Activated CD4-positive, alpha-beta T cell treated with anti-CD3 and anti-CD28 coated beads, Interleukin-2, amount 50 U/mL, for 1 hour (primary cell): ENCODE data around the gene SYNGAP1.

ENCODE experiments used
- DNase-seq: peaks from one replicate; pipeline ENCODE4 v3.0.0-alpha.2; 2020

SYNGAP1 gene

DNA sequence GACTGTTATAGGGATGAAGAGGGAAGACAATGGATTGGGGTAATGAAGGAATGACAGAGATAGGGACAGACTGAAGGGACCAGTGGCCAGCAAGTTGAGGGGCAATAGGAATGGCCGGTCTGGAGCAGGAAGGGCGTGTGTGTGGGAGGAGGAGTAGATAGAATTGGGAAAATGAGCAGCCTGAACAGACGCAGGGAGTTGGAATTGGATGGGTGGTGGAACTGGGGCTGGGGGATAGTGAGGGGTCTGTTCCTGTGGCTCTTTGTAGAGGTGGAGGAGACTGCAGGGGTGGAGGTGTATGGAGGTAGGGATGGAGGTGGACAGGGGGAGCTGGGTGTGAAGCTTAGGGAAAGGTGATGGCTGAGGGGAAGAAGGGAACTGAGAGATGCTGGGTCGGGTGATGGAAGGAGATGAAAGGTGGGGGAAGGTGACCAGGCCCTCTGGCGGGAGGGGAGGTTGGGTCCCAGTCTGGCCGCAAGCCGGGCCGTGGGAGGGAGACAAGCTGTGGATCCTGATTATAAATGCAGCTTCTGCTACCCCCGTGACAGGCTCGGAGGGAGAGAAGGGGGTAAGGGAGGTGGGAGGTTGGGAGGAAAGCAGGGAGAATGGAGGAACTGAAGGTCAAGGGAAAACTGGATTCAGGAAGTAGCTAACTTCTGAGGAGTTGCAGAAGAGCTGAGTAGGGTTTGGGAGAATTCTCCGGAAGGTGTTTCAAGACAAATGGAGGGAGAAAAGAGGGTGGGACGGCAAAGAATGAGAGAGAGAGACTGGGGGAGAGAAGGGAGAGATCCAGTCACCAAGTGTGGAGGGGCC lies 5.2 kb downstream of the SYNGAP1 start:
- no peak for DNase-seq

DNA sequence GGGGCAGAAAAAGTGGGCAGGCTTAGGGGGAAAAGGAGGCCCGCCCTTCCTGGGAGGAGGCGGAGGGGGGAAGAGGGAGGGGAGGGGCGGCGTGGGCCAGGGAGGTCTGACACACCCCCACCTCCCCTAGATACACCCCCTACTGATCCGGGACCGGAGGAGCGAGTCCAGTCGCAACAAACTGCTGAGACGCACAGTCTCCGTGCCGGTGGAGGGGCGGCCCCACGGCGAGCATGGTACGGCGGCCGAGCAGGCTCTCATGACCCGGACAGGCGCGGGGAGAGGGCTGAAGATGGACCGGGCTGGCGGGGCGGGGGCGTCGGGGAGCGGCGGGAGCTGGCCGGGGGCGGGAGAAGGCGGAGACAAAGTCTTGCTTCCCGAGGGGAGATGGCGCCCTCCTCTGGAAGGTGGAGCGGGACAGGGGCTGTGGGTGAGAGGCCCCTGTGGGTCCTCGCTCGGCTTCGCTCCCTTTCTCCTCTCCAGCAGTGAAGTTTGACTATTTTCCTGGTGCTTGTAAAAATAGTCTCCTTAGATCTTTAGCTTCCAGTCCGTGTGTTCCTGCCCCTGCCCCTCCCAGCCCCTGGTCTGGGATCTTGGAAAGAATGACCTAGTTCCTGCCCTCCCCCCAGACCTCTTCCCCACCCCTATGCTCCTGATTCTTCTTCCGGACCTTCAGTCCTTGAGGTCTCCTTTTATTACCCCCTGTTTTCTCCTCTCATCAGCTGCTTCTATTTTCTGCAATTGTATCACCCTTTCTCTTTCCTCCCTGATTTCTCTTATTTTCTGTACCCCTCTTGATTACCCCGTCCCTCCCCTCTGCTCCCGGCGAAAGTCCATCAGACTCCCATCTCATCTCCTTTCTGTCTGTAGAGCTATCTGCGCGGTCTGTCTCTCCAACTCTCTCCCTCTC lies 6.1 kb downstream of the SYNGAP1 start:
- DNase-seq: peak; percentile 79

GRCh38 chr6:33426590-33427511 lies 7.0 kb downstream of the SYNGAP1 start:
- no peak for DNase-seq

DNA sequence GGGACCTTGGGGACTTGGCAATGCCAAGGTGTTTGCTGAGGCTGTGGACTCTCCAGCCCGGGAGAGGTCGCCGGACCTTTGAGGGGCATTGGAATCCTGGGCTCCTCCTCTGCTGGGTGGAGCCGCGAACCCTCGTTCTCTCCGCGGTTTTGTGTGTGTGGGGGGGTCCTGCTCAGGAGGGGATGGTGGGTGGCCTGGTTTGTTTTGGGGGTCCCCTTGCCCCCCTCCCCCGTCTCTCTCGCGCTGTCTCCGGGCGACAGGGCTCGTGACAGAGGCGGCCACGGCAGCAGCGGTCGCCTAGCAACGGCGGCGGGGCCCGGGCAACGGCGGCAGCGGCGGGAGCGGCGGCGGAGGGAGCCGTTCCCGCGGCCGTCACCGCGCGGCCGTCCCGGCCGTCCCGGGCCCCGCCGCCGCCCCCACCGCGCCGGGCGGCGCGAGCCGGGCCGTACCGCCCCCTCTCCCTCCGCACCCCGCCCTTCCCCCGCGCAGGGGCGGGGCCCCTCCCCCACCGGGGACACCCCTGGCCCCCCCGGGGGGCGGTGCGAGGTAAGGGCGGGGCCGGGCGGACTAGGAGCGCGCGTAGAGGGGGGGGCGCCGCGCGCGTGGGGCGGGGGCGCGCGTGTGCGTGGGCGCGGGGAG lies 7.8 kb downstream of the SYNGAP1 start:
- peak; percentile 58 for DNase-seq

DNA sequence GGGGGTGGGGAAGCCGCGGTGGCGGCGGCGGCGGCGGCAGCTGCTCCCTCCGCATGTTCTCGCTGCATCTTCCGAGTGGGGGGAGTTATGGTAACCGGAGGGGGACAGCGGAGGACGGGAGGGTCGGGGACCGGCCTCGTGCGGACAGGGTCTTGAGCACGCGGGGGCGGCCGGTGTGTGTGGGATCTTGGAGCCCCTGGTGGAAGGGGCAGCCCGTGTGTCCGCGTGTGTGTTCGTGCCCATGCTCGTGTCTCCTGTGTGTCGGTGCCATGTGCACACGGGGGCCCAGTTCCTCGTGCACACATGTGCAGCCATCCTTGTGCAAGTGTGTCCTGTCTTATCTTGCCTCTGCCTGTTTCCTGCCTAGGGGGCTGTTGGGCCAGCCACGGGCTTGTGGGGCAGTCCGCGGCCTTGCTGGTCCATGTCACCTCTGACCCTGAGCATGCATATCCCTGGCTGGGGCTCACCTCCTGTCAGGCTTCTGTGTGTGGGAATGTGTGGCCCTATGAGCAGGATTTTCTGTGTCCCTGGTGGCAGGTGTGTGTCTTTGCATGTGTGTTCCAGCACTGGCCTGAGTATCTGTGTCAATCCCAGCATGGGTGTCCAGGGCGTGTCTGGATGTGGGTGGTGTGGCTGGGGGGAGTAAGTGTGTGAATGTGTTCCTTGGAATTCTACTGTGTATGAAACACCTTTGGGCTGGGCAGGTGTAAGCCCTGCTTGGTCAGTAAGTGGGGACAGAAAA lies 8.5 kb downstream of the SYNGAP1 start:
- DNase-seq: peak; percentile 27

GRCh38 chr6:33428966-33429749 lies 9.3 kb downstream of the SYNGAP1 start:
- DNase-seq: no peak

- DNase-seq: no peak
Measured at GRCh38 chr6:33429750-33430052, 9.8 kb downstream of the SYNGAP1 start.

DNA sequence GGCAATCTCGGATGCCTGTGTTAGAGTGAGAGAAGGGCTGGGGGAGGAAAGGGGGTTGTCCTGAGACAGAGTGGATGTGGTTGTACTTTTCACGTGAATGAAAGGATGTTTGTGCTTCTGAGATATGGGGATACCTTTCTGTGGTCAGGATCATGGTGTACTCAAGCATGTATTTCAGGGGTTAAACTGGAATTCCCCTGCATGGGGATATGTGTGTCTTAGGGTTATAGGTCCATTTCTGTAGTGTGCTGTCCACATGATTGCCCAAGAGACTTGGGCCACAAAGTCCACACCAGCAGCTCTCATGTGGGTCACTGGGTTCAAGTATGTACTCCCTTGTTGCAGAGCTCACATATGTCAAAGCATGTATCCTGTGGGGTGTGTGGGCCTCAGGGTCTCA lies 10.5 kb downstream of the SYNGAP1 start:
- DNase-seq: no peak

GRCh38 chr6:33430991-33431879 lies 11.4 kb downstream of the SYNGAP1 start:
- peak; percentile 83 for DNase-seq

DNA sequence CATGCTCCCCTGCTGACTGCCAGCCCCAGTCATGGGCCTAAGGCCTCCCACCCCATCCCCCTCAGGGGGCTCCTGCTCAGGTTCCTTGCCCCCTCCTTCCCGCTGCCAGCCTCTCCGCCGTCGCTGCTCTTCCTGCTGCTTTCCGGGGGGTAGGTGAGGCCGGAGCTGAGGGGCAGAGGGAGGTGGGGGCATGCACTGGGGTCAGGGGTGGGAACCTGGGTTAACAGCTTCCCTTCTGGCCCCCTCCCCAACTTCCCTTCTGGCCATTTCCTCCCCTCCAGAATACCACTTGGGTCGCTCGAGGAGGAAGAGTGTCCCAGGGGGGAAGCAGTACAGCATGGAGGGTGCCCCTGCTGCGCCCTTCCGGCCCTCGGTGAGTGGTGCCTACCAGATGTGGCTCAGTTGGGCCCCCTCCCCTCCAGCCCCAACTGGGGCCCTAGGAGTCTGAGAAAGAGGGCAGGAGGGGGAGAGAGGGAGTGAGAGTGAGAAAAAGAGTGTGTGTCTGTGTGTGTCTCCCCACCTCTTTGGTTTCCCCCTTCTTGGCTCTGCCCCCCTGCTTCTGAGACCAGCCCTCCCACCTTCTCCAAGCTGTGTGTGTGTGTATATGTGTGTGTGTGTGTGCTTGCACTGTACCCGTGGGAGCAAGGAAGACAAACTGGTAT lies 12.1 kb downstream of the SYNGAP1 start:
- no peak for DNase-seq

- no peak for DNase-seq
Measured at GRCh38 chr6:33432546-33432945, 12.7 kb downstream of the SYNGAP1 start.

GRCh38 chr6:33433001-33433543 lies 13.2 kb downstream of the SYNGAP1 start:
- DNase-seq: no peak

DNA sequence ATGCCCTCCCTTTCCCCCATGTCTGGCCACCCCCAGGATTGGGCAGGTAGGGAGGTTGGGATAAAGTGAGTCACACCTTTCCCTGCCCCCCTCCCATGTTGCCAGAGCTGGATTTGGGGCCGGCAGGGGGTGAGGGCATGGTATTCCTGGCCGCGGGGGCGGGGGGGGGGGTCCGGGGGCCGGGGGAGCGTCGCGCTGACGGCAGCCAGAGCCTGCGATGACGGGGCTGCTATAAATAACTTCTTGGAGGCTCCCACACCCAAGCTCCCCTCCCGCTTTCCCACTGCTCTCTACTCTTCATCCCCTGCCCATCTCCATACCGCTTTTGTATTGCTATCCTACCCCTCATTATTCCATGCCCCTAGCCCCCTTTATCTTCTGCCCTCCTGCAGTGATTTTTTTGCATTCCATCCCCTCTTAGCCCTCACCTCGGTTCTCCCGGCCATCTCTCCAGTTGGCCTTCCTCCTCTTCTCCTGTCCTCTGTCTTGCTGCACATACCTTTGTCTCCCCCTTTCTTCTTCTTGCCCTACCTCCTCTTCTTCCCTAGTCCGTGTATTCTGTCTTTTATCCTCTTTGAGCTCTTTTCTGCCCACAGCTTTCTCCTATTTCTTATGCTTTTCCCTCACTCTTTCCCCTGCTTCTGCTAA lies 13.8 kb downstream of the SYNGAP1 start:
- DNase-seq: no peak

- DNase-seq: no peak
Measured at GRCh38 chr6:33434961-33435360, 15.1 kb downstream of the SYNGAP1 start.

GRCh38 chr6:33437666-33438065 lies 17.8 kb downstream of the SYNGAP1 start:
- no peak for DNase-seq

- DNase-seq: no peak
Measured at GRCh38 chr6:33438978-33439594, 19.2 kb downstream of the SYNGAP1 start.

DNA sequence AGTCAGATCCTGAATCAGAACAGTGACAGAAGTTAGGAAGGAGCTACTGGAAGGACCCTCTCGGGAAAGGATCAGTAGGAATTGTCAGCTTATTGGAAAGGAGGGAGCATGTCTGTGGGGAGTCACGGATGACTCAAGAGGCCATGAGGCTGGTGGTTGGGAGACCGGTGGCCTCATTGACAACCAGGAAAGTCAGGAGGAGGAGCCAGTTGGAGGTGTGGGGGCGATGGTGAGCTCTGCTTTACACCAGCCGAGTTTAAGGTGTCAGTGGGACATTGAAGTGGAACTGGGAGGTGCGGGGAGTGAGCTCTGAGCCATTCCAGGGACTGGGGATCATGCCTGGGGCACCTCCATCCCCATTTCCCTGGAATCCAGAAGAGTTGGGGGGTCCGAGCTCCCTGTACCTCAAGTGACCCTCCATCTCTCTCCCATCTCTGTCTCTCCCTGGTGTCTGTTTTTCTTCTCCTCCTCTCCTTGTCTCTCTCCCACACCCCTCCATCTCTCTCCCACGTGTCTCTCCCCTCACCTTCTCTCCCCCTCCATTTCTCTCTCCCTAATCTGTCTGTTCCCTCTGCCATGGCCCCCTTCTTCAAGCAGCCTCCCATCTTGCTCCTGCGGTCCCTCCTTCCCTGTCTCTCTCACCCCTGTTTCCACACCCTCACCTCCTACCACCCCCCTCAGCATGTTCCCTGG lies 20.2 kb downstream of the SYNGAP1 start:
- no peak for DNase-seq
